Activated CD4-positive, alpha-beta T cell treated with anti-CD3 and anti-CD28 coated beads for 36 hours (primary cell): Measurements from ENCODE around the gene NLRX1. TPM values are rescaled to one million over a fixed set of nuclear protein-coding genes. Genes with fewer than 3 reads are reported as not detected.
"Not testable (repeated sequence)": the region's sequence is repeated elsewhere in the genome, so short reads cannot be mapped to it uniquely, and the experiment has no call there.

Experiments used
- ATAC-seq: fragments of 200-7000 bp; cut with Tn5 transposase; one replicate; pipeline ENCODE4 v1.10.0; 2021; ENCODE audit warnings: mild to moderate bottlenecking, moderate library complexity
- CTCF ChIA-PET: fragments of 350-600 bp; sonication (Branson Sonifier 250); formaldehyde crosslinking; loops from one replicate; lab custom pipeline; 2021; ENCODE audit warnings: antibody characterized with exemption; lab: Charles Lee
- POLR2A ChIA-PET: fragments of 350-600 bp; sonication (Branson Sonifier 250); formaldehyde crosslinking; loops from one replicate; lab custom pipeline; 2021; ENCODE audit warnings: antibody characterized with exemption, inconsistent platforms; lab: Charles Lee
- DNase-seq: peaks from one replicate; pipeline ENCODE4 v3.0.0-alpha.2; 2020
- H3K27ac Mint-ChIP-seq: one replicate; pipeline ENCODE4 v1.8.0; 2021; ENCODE audit warnings: mixed read lengths
- H3K27me3 Mint-ChIP-seq: one replicate; pipeline ENCODE4 v1.8.0; 2021; ENCODE audit warnings: mixed read lengths
- H3K36me3 Mint-ChIP-seq: one replicate; pipeline ENCODE4 v1.8.0; 2021; ENCODE audit warnings: low read depth, mixed read lengths
- H3K4me1 Mint-ChIP-seq: one replicate; pipeline ENCODE4 v1.8.0; 2021; ENCODE audit warnings: mixed read lengths
- H3K4me3 Mint-ChIP-seq: one replicate; pipeline ENCODE4 v1.8.0; 2021; ENCODE audit warnings: mild to moderate bottlenecking, moderate library complexity, mixed read lengths
- H3K9me3 Mint-ChIP-seq: one replicate; pipeline ENCODE4 v1.8.0; 2021; ENCODE audit warnings: low read depth, mixed read lengths
- intact Hi-C, 2 experiments: fragments of 100-400 bp; cut with DNase I in 1 of 2; cut with micrococcal nuclease in 1 of 2; formaldehyde crosslinking; loops; one replicate each; pipeline versions ENCODE4 v1.14.2 to v1.15.1; 2022 to 2024; cut with DNase I, micrococcal nuclease
- total RNA-seq, 2 experiments: library from RNA; stranded (reverse); gene quantifications; one replicate each; pipeline ENCODE4 v1.2.3, GENCODE V29; 2021

NLRX1 gene
- total RNA-seq, 2 experiments from 2014 or later = 18.2 to 25.0 TPM

- ChIA-PET POLR2A (no interaction called here), CTCF (interaction anchor here (0.5 to 0.6 kb wide), 2 partner anchors 9 to 128 kb away, joined by 3 read pairs; no protein-coding TSS in a partner anchor)
- Mint-ChIP-seq H3K9me3 (no peaks in the 10 kb centered on the region), H3K27me3 (no peaks in the 10 kb centered on the region), H3K4me3 (no peak overlapping the region), H3K4me1 (peaks cover 3% of the 10 kb centered on the region), H3K27ac (no peak overlapping the region), H3K36me3 (peaks cover 8% of the 10 kb centered on the region)
- ATAC-seq (no peak), DNase-seq (no peak)
- intact Hi-C loops = no loop called here
Measured at GRCh38 chr11:119187123-119187892, 18.8 kb downstream of the NLRX1 start.

- Mint-ChIP-seq H3K27me3 (no peaks in the 10 kb centered on the region), H3K36me3 (peaks cover 6% of the 10 kb centered on the region), H3K4me1 (peaks cover 3% of the 10 kb centered on the region), H3K9me3 (no peaks in the 10 kb centered on the region), H3K27ac (no peak overlapping the region), H3K4me3 (no peak overlapping the region)
- ChIA-PET CTCF (no interaction called here), POLR2A (no interaction called here)
- intact Hi-C loops = no loop called here
- no peak for DNase-seq
- no peak for ATAC-seq
Measured at GRCh38 chr11:119188067-119188466, 19.5 kb downstream of the NLRX1 start.

- H3K27me3 Mint-ChIP-seq = no peaks in the 10 kb centered on the region
- POLR2A ChIA-PET = no interaction called here
- no peak for DNase-seq
- H3K4me1 Mint-ChIP-seq = peaks cover 3% of the 10 kb centered on the region
- intact Hi-C loops = no loop called here
- no peak overlapping the region for H3K27ac Mint-ChIP-seq
- no peak overlapping the region for H3K4me3 Mint-ChIP-seq
- peaks cover 6% of the 10 kb centered on the region for H3K36me3 Mint-ChIP-seq
- CTCF ChIA-PET = interaction anchor here (0.6 kb wide), 1 partner anchor 132 kb away, joined by 3 read pairs; no protein-coding TSS in a partner anchor
- no peak for ATAC-seq
- H3K9me3 Mint-ChIP-seq = no peaks in the 10 kb centered on the region
Measured at GRCh38 chr11:119188887-119189286, 20.4 kb downstream of the NLRX1 start.

- Mint-ChIP-seq H3K27me3 (no peaks in the 10 kb centered on the region), H3K36me3 (peaks cover 4% of the 10 kb centered on the region), H3K4me1 (peaks cover under 1% of the 10 kb centered on the region), H3K9me3 (no peaks in the 10 kb centered on the region), H3K4me3 (no peak overlapping the region), H3K27ac (no peak overlapping the region)
- intact Hi-C loops = no loop called here
- CTCF ChIA-PET = interaction anchor here (0.6 kb wide), 1 partner anchor 132 kb away, joined by 3 read pairs; no protein-coding TSS in a partner anchor
- ATAC-seq = no peak
- no peak for DNase-seq
- POLR2A ChIA-PET = no interaction called here
Measured at GRCh38 chr11:119189393-119189792, 20.9 kb downstream of the NLRX1 start.

GRCh38 chr11:119190531-119190930, 22.0 kb downstream of the NLRX1 start:
- H3K4me1 Mint-ChIP-seq = no peaks in the 10 kb centered on the region
- POLR2A ChIA-PET = interaction anchor here (0.6 kb wide), 1 partner anchor 108 kb away, joined by 3 read pairs; no protein-coding TSS in a partner anchor
- H3K9me3 Mint-ChIP-seq = no peaks in the 10 kb centered on the region
- no peak for ATAC-seq
- CTCF ChIA-PET = interaction anchor here (0.6 to 0.7 kb wide), 2 partner anchors 26 to 36 kb away, joined by 3 to 4 read pairs; no protein-coding TSS in a partner anchor
- DNase-seq = no peak
- H3K27me3 Mint-ChIP-seq = no peaks in the 10 kb centered on the region
- H3K36me3 Mint-ChIP-seq = no peaks in the 10 kb centered on the region
- no peak overlapping the region for H3K4me3 Mint-ChIP-seq
- H3K27ac Mint-ChIP-seq = no peak overlapping the region
- intact Hi-C loops = no loop called here

- H3K4me3 Mint-ChIP-seq, intact Hi-C loops, H3K27ac Mint-ChIP-seq, POLR2A ChIA-PET, H3K36me3 Mint-ChIP-seq, H3K9me3 Mint-ChIP-seq, H3K4me1 Mint-ChIP-seq, H3K27me3 Mint-ChIP-seq, DNase-seq: not testable (repeated sequence)
- CTCF ChIA-PET = interaction anchor here (0.6 to 0.7 kb wide), 2 partner anchors 27 to 1906 kb away, joined by 3 read pairs; no protein-coding TSS in a partner anchor
- ATAC-seq = peak; percentile 23
Measured at GRCh38 chr11:119191265-119191664, 22.7 kb downstream of the NLRX1 start.

- Mint-ChIP-seq H3K4me1 (peaks cover 2% of the 10 kb centered on the region), H3K27ac (no peak overlapping the region), H3K36me3 (no peaks in the 10 kb centered on the region), H3K27me3 (no peaks in the 10 kb centered on the region), H3K4me3 (no peak overlapping the region), H3K9me3 (no peaks in the 10 kb centered on the region)
- ATAC-seq (no peak), DNase-seq (no peak)
- POLR2A ChIA-PET = no interaction called here
- intact Hi-C loops = no loop called here
- CTCF ChIA-PET = interaction anchor here (0.9 to 1.7 kb wide), 2 partner anchors 14 to 92 kb away, joined by 4 to 5 read pairs; partner anchors contain the start of gene CBL
Measured at GRCh38 chr11:119192111-119192510, 23.6 kb downstream of the NLRX1 start.

- POLR2A ChIA-PET = no interaction called here
- no peak overlapping the region for H3K27ac Mint-ChIP-seq
- no peaks in the 10 kb centered on the region for H3K36me3 Mint-ChIP-seq
- H3K9me3 Mint-ChIP-seq = no peaks in the 10 kb centered on the region
- H3K4me1 Mint-ChIP-seq = peaks cover 2% of the 10 kb centered on the region
- intact Hi-C loops = no loop called here
- CTCF ChIA-PET = interaction anchor here (0.6 to 1.7 kb wide), 2 partner anchors 13 to 109 kb away, joined by 3 to 5 read pairs; partner anchors contain the start of gene CBL
- DNase-seq (no peak), ATAC-seq (no peak)
- no peaks in the 10 kb centered on the region for H3K27me3 Mint-ChIP-seq
- H3K4me3 Mint-ChIP-seq = no peak overlapping the region
Measured at GRCh38 chr11:119193001-119193400, 24.5 kb downstream of the NLRX1 start.

- H3K4me1 Mint-ChIP-seq = peaks cover 2% of the 10 kb centered on the region
- DNase-seq (no peak), ATAC-seq (no peak)
- ChIA-PET CTCF (interaction anchor here (1.7 to 3.8 kb wide), 2 partner anchors 12 to 24 kb away, joined by 5 to 24 read pairs; partner anchors contain the start of gene CBL), POLR2A (no interaction called here)
- H3K9me3 Mint-ChIP-seq = no peaks in the 10 kb centered on the region
- no peak overlapping the region for H3K4me3 Mint-ChIP-seq
- H3K27me3 Mint-ChIP-seq = no peaks in the 10 kb centered on the region
- no peak overlapping the region for H3K27ac Mint-ChIP-seq
- intact Hi-C loops = no loop called here
- no peaks in the 10 kb centered on the region for H3K36me3 Mint-ChIP-seq
Measured at GRCh38 chr11:119193626-119194025, 25.1 kb downstream of the NLRX1 start.

GRCh38 chr11:119194811-119195440, 26.4 kb downstream of the NLRX1 start:
- POLR2A ChIA-PET = interaction anchor here (0.6 kb wide), 1 partner anchor 506 kb away, joined by 3 read pairs; no protein-coding TSS in a partner anchor
- Mint-ChIP-seq H3K4me3 (no peak overlapping the region), H3K9me3 (no peaks in the 10 kb centered on the region), H3K27me3 (no peaks in the 10 kb centered on the region), H3K27ac (no peak overlapping the region), H3K36me3 (no peaks in the 10 kb centered on the region), H3K4me1 (peaks cover 2% of the 10 kb centered on the region)
- CTCF ChIA-PET = interaction anchor here (0.6 to 3.8 kb wide), 6 partner anchors 11 to 103 kb away, joined by 3 to 24 read pairs (median 3); no protein-coding TSS in a partner anchor
- no peak for ATAC-seq
- DNase-seq = no peak
- intact Hi-C loops = loop anchor here (5.0 kb wide), 2 partner anchors 68 to 88 kb away; partner anchors contain the start of gene C2CD2L (in 1 of the 2)

GRCh38 chr11:119195680-119196079, 27.2 kb downstream of the NLRX1 start:
- Mint-ChIP-seq H3K9me3 (no peaks in the 10 kb centered on the region), H3K36me3 (no peaks in the 10 kb centered on the region), H3K4me1 (peaks cover 2% of the 10 kb centered on the region), H3K27me3 (no peaks in the 10 kb centered on the region), H3K4me3 (no peak overlapping the region), H3K27ac (no peak overlapping the region)
- no peak for DNase-seq
- no peak for ATAC-seq
- intact Hi-C loops = loop anchor here (2.0 to 5.0 kb wide), 8 partner anchors 27 to 139 kb away; partner anchors contain the start of genes C2CD2L (in 1 of the 2), HYOU1 (in 1 of the 2), NLRX1 (in 1 of the 2) and VPS11 (in 1 of the 2)
- POLR2A ChIA-PET = interaction anchor here (0.6 kb wide), 1 partner anchor 506 kb away, joined by 3 read pairs; no protein-coding TSS in a partner anchor
- CTCF ChIA-PET = interaction anchor here (0.6 to 3.8 kb wide), 21 partner anchors 8 to 161 kb away, joined by 3 to 24 read pairs (median 4); partner anchors contain the start of genes CBL and HMBS
